Activated CD4-positive, alpha-beta T cell treated with anti-CD3 and anti-CD28 coated beads, Interleukin-2, Interleukin-6, amounts not matched to agents 100 ng/mL and 50 ng/mL, durations not matched to agents 16 hours and 8 hours (primary cell): Measurements from ENCODE around the gene MARK3.
"Not testable (repeated sequence)": the region's sequence is repeated elsewhere in the genome, so short reads cannot be mapped to it uniquely, and the experiment has no call there.

ENCODE experiments used
- DNase-seq: peaks from one replicate; pipeline ENCODE4 v3.0.0-alpha.2; 2020

The MARK3 gene

GRCh38 chr14:103517174-103517566 is 132.0 kb downstream of the MARK3 start:
- DNase-seq = no peak

GRCh38 chr14:103517721-103518421 is 132.7 kb downstream of the MARK3 start:
- DNase-seq = no peak

GRCh38 chr14:103518422-103519042 is 133.3 kb downstream of the MARK3 start:
- peak; percentile 62 for DNase-seq

- DNase-seq = no peak
Measured at GRCh38 chr14:103519043-103519836, 134.0 kb downstream of the MARK3 start.

- DNase-seq = no peak
Measured at GRCh38 chr14:103519837-103520212, 134.6 kb downstream of the MARK3 start.

- DNase-seq = no peak
Measured at GRCh38 chr14:103520269-103520656, 135.0 kb downstream of the MARK3 start.

GRCh38 chr14:103520657-103521437 is 135.6 kb downstream of the MARK3 start:
- DNase-seq = peak; percentile 61

- no peak for DNase-seq
Measured at GRCh38 chr14:103521438-103521950, 136.3 kb downstream of the MARK3 start.

GRCh38 chr14:103521951-103522563 is 136.8 kb downstream of the MARK3 start:
- no peak for DNase-seq

GRCh38 chr14:103522649-103523574 is 137.7 kb downstream of the MARK3 start, which contains the start of gene CKB:
CKB (minus strand) TSS chr14:103522830; CDS start chr14:103522493, 337 bp downstream.
- no peak for DNase-seq

GRCh38 chr14:103523575-103523954 is 138.3 kb downstream of the MARK3 start:
- DNase-seq = no peak

GRCh38 chr14:103524002-103524935 is 139.1 kb downstream of the MARK3 start:
- no peak for DNase-seq

- not testable (repeated sequence) for DNase-seq
Measured at GRCh38 chr14:103525430-103526246, 140.4 kb downstream of the MARK3 start.

GRCh38 chr14:103526247-103526913 is 141.2 kb downstream of the MARK3 start:
- no peak for DNase-seq

- DNase-seq = no peak
Measured at GRCh38 chr14:103526914-103527248, 141.7 kb downstream of the MARK3 start.

- DNase-seq = no peak
Measured at GRCh38 chr14:103527408-103528145, 142.4 kb downstream of the MARK3 start.

GRCh38 chr14:103528146-103528586 is 143.0 kb downstream of the MARK3 start:
- no peak for DNase-seq
